ENCODE measurements around the gene LCN15. TPM values are rescaled to one million over a fixed set of nuclear protein-coding genes. Genes with fewer than 3 reads are reported as not detected.

The LCN15 gene
- total RNA-seq, 1 experiment from 2014 or later, result 0.05 TPM

DNA sequence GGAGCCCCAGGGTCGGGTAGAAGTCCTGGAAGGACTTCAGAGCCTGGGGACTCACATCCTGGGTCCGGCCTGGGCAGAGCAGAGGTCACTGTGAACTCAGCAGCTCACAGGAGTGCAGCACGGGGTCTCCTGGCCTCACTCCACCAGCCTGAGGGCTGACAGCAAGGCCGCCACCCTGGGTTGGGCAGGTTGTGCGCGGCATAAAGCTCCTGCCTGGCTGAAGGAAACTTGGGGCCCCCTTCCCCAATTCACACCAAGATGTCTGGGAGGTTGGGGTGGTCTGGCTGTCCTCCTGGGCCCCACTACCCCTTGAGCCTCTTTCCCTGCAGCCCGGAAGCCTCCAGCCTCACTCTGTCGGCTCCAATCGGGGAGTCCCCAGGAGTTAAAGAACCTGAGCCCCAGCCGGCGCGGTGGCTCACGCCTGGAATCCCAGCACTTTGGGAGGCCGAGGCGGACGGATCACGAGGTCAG is 2.1 kb downstream of the LCN15 start:
- intact Hi-C loops (cut with micrococcal nuclease; ENCODE audit: unreplicated experiment), result no loop called here
- in situ Hi-C loops (cut with HindIII; ENCODE audit: low pct_unique_long_range_greater_than_20kb, low sequenced_read_pairs), result no loop called here

DNA sequence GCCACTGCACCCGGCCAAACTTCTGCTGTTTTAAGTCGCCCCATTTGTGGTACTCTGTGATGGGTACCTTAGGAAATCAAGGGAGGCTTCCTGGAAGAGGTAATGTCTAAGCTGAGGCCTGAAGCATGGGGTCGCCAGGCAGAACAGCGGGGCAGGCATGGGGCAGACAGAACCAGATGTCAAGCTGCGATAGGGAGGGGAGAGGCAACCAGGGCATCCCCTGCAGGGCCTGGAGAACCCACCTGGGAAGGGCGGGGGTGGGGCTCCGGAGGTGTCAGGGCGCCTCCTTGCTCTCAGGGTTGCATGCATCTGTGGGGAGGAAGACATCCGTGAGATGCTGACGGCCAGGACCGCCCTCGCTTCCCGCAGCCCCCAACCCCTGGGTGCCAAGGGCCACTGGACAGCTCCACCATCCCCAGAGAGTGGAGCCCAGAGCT is 2.8 kb downstream of the LCN15 start:
- intact Hi-C loops (cut with micrococcal nuclease; ENCODE audit: unreplicated experiment), result no loop called here
- ATAC-seq (no peak), DNase-seq (ENCODE audit: low read depth, low spot score) (no peak)
- ChIA-PET CTCF (no interaction called here), POLR2A (no interaction called here)
- no peak overlapping the region for H3K4me3 ChIP-seq (ENCODE audit: low read depth in 2 of 2, low read length in 2 of 2)
- H3K27ac ChIP-seq (ENCODE audit: low read length), result no peak overlapping the region
- no TSS peak for BruUV-seq (replicated peaks)
- H3K27me3 ChIP-seq (ENCODE audit: control insufficient read depth, insufficient read depth, low read length), result no peaks in the 10 kb centered on the region
- peaks cover 3% of the 10 kb centered on the region; the same call in 1 of the 2 replicates for H3K4me1 ChIP-seq (ENCODE audit: control insufficient read depth, insufficient read depth, low read length)
- no peaks in the 10 kb centered on the region for H3K9me3 ChIP-seq (ENCODE audit: control insufficient read depth, insufficient read depth, low read depth, low read length)
- TF ChIP-seq POLR2AphosphoS5 (IDR thresholded peaks at IDR 0.05; ENCODE audit: low read depth, low read length), result no peak
- TF ChIP-seq, protein P1, sequence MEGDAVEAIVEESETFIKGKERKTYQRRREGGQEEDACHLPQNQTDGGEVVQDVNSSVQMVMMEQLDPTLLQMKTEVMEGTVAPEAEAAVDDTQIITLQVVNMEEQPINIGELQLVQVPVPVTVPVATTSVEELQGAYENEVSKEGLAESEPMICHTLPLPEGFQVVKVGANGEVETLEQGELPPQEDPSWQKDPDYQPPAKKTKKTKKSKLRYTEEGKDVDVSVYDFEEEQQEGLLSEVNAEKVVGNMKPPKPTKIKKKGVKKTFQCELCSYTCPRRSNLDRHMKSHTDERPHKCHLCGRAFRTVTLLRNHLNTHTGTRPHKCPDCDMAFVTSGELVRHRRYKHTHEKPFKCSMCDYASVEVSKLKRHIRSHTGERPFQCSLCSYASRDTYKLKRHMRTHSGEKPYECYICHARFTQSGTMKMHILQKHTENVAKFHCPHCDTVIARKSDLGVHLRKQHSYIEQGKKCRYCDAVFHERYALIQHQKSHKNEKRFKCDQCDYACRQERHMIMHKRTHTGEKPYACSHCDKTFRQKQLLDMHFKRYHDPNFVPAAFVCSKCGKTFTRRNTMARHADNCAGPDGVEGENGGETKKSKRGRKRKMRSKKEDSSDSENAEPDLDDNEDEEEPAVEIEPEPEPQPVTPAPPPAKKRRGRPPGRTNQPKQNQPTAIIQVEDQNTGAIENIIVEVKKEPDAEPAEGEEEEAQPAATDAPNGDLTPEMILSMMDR (IDR thresholded peaks at IDR 0.05), result no peak
- no peak for TF ChIP-seq SIN3A (IDR thresholded peaks at IDR 0.05; ENCODE audit: borderline replicate concordance, insufficient read depth, low read depth, low read length)
- TF ChIP-seq, protein P2, sequence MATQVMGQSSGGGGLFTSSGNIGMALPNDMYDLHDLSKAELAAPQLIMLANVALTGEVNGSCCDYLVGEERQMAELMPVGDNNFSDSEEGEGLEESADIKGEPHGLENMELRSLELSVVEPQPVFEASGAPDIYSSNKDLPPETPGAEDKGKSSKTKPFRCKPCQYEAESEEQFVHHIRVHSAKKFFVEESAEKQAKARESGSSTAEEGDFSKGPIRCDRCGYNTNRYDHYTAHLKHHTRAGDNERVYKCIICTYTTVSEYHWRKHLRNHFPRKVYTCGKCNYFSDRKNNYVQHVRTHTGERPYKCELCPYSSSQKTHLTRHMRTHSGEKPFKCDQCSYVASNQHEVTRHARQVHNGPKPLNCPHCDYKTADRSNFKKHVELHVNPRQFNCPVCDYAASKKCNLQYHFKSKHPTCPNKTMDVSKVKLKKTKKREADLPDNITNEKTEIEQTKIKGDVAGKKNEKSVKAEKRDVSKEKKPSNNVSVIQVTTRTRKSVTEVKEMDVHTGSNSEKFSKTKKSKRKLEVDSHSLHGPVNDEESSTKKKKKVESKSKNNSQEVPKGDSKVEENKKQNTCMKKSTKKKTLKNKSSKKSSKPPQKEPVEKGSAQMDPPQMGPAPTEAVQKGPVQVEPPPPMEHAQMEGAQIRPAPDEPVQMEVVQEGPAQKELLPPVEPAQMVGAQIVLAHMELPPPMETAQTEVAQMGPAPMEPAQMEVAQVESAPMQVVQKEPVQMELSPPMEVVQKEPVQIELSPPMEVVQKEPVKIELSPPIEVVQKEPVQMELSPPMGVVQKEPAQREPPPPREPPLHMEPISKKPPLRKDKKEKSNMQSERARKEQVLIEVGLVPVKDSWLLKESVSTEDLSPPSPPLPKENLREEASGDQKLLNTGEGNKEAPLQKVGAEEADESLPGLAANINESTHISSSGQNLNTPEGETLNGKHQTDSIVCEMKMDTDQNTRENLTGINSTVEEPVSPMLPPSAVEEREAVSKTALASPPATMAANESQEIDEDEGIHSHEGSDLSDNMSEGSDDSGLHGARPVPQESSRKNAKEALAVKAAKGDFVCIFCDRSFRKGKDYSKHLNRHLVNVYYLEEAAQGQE (IDR thresholded peaks at IDR 0.05; ENCODE audit: insufficient read depth in 1 of 2, low read depth in 2 of 2, low read length in 1 of 2), result no peak
- TF ChIP-seq TCF7L2 (IDR thresholded peaks at IDR 0.05; ENCODE audit: low read depth, low read length), result no peak
- in situ Hi-C loops (cut with HindIII; ENCODE audit: low pct_unique_long_range_greater_than_20kb, low sequenced_read_pairs), result no loop called here
- no peaks in the 10 kb centered on the region for H3K36me3 ChIP-seq (ENCODE audit: control insufficient read depth, insufficient read depth, low read length)

More for the DNA sequence above, 2.1 kb downstream of the LCN15 start:
- Histone ChIP-seq H3K4me1 (ENCODE audit: control insufficient read depth, insufficient read depth, low read length) (peaks cover 3% of the 10 kb centered on the region; the same call in 1 of the 2 replicates), H3K36me3 (ENCODE audit: control insufficient read depth, insufficient read depth, low read length) (no peaks in the 10 kb centered on the region), H3K27ac (ENCODE audit: low read length) (no peak overlapping the region), H3K27me3 (ENCODE audit: control insufficient read depth, insufficient read depth, low read length) (no peaks in the 10 kb centered on the region), H3K4me3 (ENCODE audit: low read depth in 2 of 2, low read length in 2 of 2) (no peak overlapping the region), H3K9me3 (ENCODE audit: control insufficient read depth, insufficient read depth, low read depth, low read length) (no peaks in the 10 kb centered on the region)
- no peak for DNase-seq (ENCODE audit: low read depth, low spot score)
- ChIA-PET CTCF (interaction anchor here (0.6 to 0.8 kb wide), 2 partner anchors 277 to 455 kb away, joined by 3 to 5 read pairs; no protein-coding TSS in a partner anchor), POLR2A (no interaction called here)
- TF ChIP-seq, protein P2 (IDR thresholded peaks at IDR 0.05; ENCODE audit: insufficient read depth in 1 of 2, low read depth in 2 of 2, low read length in 1 of 2), result no peak
- TF ChIP-seq, protein P1 (IDR thresholded peaks at IDR 0.05), result no peak
- TF ChIP-seq TCF7L2 (IDR thresholded peaks at IDR 0.05; ENCODE audit: low read depth, low read length) (no peak), SIN3A (IDR thresholded peaks at IDR 0.05; ENCODE audit: borderline replicate concordance, insufficient read depth, low read depth, low read length) (no peak), POLR2AphosphoS5 (IDR thresholded peaks at IDR 0.05; ENCODE audit: low read depth, low read length) (no peak)
- BruUV-seq (replicated peaks), result no TSS peak
- no peak for ATAC-seq

Measured in Panc1 (cell line).